ENCODE data around the gene TOMM34. TPM values are rescaled to one million over a fixed set of nuclear protein-coding genes. Genes with fewer than 3 reads are reported as not detected.
A peak's percentile ranks its signal among the peaks of the same experiment; 100 is the strongest.

Gene TOMM34
- polyA plus RNA-seq, 3 donors = 6.4 to 9.1 (median 7.7) TPM

GRCh38 chr20:44917399-44917798, 42.8 kb downstream of the TOMM34 start:
- H3K4me2 ChIP-seq (replicated peaks; ENCODE audit: extremely low read depth, low read length, poor library complexity, severe bottlenecking) = no peak overlapping the region
- H3K27me3 Mint-ChIP-seq (ENCODE audit: low read depth in 3 of 3) = peaks cover 0 to 4% (median 0%) of the 10 kb centered on the region in 3 donors
- H3K4me1 ChIP-seq (ENCODE audit: control insufficient read depth in 1 of 2, insufficient read depth in 2 of 2, low read length in 2 of 2) = no peaks in the 10 kb centered on the region
- H3K9me3 Mint-ChIP-seq = no peaks in the 10 kb centered on the region
- no CpG with 5 or more reads among the region's 2 CpGs for WGBS (ENCODE audit: insufficient coverage)
- H3K4me3 Mint-ChIP-seq = no peak overlapping the region
- DNase-seq = no peak
- H3K4me1 Mint-ChIP-seq = no peaks in the 10 kb centered on the region
- H3K9me3 ChIP-seq (replicated peaks in 1 of 2; ENCODE audit: control insufficient read depth in 1 of 2, insufficient read depth in 1 of 2, low read length in 2 of 2) = no peaks in the 10 kb centered on the region
- H3K27ac Mint-ChIP-seq = peak overlapping the region in 2 of 7 donors; percentile 30 to 60
- peaks cover 0 to 10% of the 10 kb centered on the region in 2 donors for H3K36me3 ChIP-seq (replicated peaks in 1 of 2; ENCODE audit: control insufficient read depth in 1 of 2, insufficient read depth in 2 of 2, low read length in 2 of 2)
- TF ChIP-seq CTCF (IDR thresholded peaks at IDR 0.05) = no peak
- peaks cover 26 to 51% of the 10 kb centered on the region in 2 donors for H3K36me3 Mint-ChIP-seq
- H3K79me2 ChIP-seq (ENCODE audit: insufficient read depth, low read length) = no peaks in the 10 kb centered on the region
- no peak overlapping the region for H2AFZ ChIP-seq (ENCODE audit: insufficient read depth, low read depth, low read length, poor library complexity, severe bottlenecking)
- H4K20me1 ChIP-seq (ENCODE audit: insufficient read depth, low read length) = no peaks in the 10 kb centered on the region
- H3K27ac ChIP-seq (ENCODE audit: low read depth in 1 of 2, low read length in 2 of 2) = no peak overlapping the region
- no peak overlapping the region for H3K9ac ChIP-seq (ENCODE audit: insufficient read depth, low read length, poor library complexity, severe bottlenecking)
- intact Hi-C loops (cut with micrococcal nuclease) = no loop called here
- H3K27me3 ChIP-seq (ENCODE audit: control insufficient read depth in 2 of 2, insufficient read depth in 2 of 2, low read length in 2 of 2) = no peaks in the 10 kb centered on the region
- no peak overlapping the region for H3K4me3 ChIP-seq (replicated peaks in 1 of 3; ENCODE audit: low read depth in 2 of 3, low read length in 3 of 3)

GRCh38 chr20:44916586-44916985, 43.6 kb downstream of the TOMM34 start:
- no peak overlapping the region for H3K27ac Mint-ChIP-seq
- peaks cover 28 to 45% of the 10 kb centered on the region in 2 donors for H3K36me3 Mint-ChIP-seq
- H3K27me3 ChIP-seq (ENCODE audit: control insufficient read depth in 2 of 2, insufficient read depth in 2 of 2, low read length in 2 of 2) = no peaks in the 10 kb centered on the region
- H4K20me1 ChIP-seq (ENCODE audit: insufficient read depth, low read length) = no peaks in the 10 kb centered on the region
- DNase-seq = no peak
- H3K36me3 ChIP-seq (replicated peaks in 1 of 2; ENCODE audit: control insufficient read depth in 1 of 2, insufficient read depth in 2 of 2, low read length in 2 of 2) = peaks cover 0 to 9% of the 10 kb centered on the region in 2 donors
- H3K4me1 Mint-ChIP-seq = peaks cover under 1% of the 10 kb centered on the region
- H3K79me2 ChIP-seq (ENCODE audit: insufficient read depth, low read length) = no peaks in the 10 kb centered on the region
- H3K4me2 ChIP-seq (replicated peaks; ENCODE audit: extremely low read depth, low read length, poor library complexity, severe bottlenecking) = no peak overlapping the region
- intact Hi-C loops (cut with micrococcal nuclease) = no loop called here
- H3K9me3 ChIP-seq (replicated peaks in 1 of 2; ENCODE audit: control insufficient read depth in 1 of 2, insufficient read depth in 1 of 2, low read length in 2 of 2) = no peaks in the 10 kb centered on the region
- TF ChIP-seq CTCF (IDR thresholded peaks at IDR 0.05) = no peak
- no peak overlapping the region for H3K4me3 ChIP-seq (replicated peaks in 1 of 3; ENCODE audit: low read depth in 2 of 3, low read length in 3 of 3)
- no peaks in the 10 kb centered on the region for H3K9me3 Mint-ChIP-seq
- no peak overlapping the region for H3K27ac ChIP-seq (ENCODE audit: low read depth in 1 of 2, low read length in 2 of 2)
- peaks cover 0 to 4% (median 0%) of the 10 kb centered on the region in 3 donors for H3K27me3 Mint-ChIP-seq (ENCODE audit: low read depth in 3 of 3)
- 98% methylated on average over 11 of the region's 12 CpGs for WGBS (ENCODE audit: insufficient coverage)
- H3K9ac ChIP-seq (ENCODE audit: insufficient read depth, low read length, poor library complexity, severe bottlenecking) = no peak overlapping the region
- H3K4me1 ChIP-seq (ENCODE audit: control insufficient read depth in 1 of 2, insufficient read depth in 2 of 2, low read length in 2 of 2) = no peaks in the 10 kb centered on the region
- no peak overlapping the region for H2AFZ ChIP-seq (ENCODE audit: insufficient read depth, low read depth, low read length, poor library complexity, severe bottlenecking)
- no peak overlapping the region for H3K4me3 Mint-ChIP-seq

Measured in CD14-positive monocyte (primary cell).